IMR-90 (cell line): ENCODE results near the gene S100A6. TPM values are rescaled to one million over a fixed set of nuclear protein-coding genes. Genes with fewer than 3 reads are reported as not detected.

Experiments used
- ATAC-seq: fragments of 200-7000 bp; cut with Tn5 transposase; 2 replicates; pipeline ENCODE4 v1.9.1; 2020; ENCODE audit warnings: low read depth, mild to moderate bottlenecking, moderate library complexity
- BruUV-seq: library from RNA; stranded (reverse); fragments of 400-500 nt; replicated peaks from 2 replicates; lab custom pipeline; 2021; lab: Mats Ljungman, UMichigan
- CTCF ChIA-PET: fragments of 300-600 bp; formaldehyde crosslinking; extraction: SDS; loops from one replicate; lab custom pipeline; 2021; ENCODE audit warnings: antibody characterized with exemption; lab: Yijun Ruan, JAX
- POLR2A ChIA-PET: fragments of 300-600 bp; sonication (Branson Sonifier 250); formaldehyde crosslinking; loops from one replicate; lab custom pipeline; 2022; ENCODE audit warnings: antibody characterized with exemption; ENCODE audit not compliant: unreplicated experiment; lab: Charles Lee
- DNase-seq: peaks from one replicate; pipeline ENCODE4 v3.0.0; 2013
- H2AFZ ChIP-seq: replicated peaks from 2 replicates; pipeline ENCODE3; 2013; ENCODE audit warnings: low read length, mild to moderate bottlenecking; ENCODE audit not compliant: poor library complexity
- H2AK5ac ChIP-seq: 2 replicates; pipeline ENCODE4 v1.6.1; 2013; ENCODE audit warnings: low read depth, low read length, inconsistent platforms
- H2AK9ac ChIP-seq: replicated peaks from 2 replicates; pipeline ENCODE3; 2013; ENCODE audit warnings: mild to moderate bottlenecking, low read depth, low read length, moderate library complexity; ENCODE audit not compliant: poor library complexity
- H2BK120ac ChIP-seq: 2 replicates; pipeline ENCODE4 v1.6.1; 2013; ENCODE audit warnings: low read depth, low read length, inconsistent platforms
- H2BK15ac ChIP-seq: 3 replicates; pipeline ENCODE4 v1.6.1; 2013; ENCODE audit warnings: low read depth, low read length, inconsistent platforms
- H2BK20ac ChIP-seq: 2 replicates; pipeline ENCODE4 v1.6.1; 2013; ENCODE audit warnings: low read depth, mild to moderate bottlenecking, inconsistent platforms, low read length, moderate library complexity
- H2BK5ac ChIP-seq: 2 replicates; pipeline ENCODE4 v1.6.1; 2013; ENCODE audit warnings: mild to moderate bottlenecking, low read depth, low read length, inconsistent platforms; ENCODE audit not compliant: poor library complexity, severe bottlenecking
- H3K14ac ChIP-seq: replicated peaks from 2 replicates; pipeline ENCODE4 v1.6.1; 2013; ENCODE audit warnings: low read depth, low read length, inconsistent platforms
- H3K18ac ChIP-seq: 2 replicates; pipeline ENCODE4 v1.6.1; 2013; ENCODE audit warnings: low read depth, low read length, control low read depth
- H3K23ac ChIP-seq: 2 replicates; pipeline ENCODE4 v1.6.1; 2013; ENCODE audit warnings: low read depth, low read length, inconsistent platforms
- H3K27ac ChIP-seq: 2 replicates; pipeline ENCODE4 v1.5.1; 2013; ENCODE audit warnings: mild to moderate bottlenecking, control low read depth, low read length; ENCODE audit not compliant: insufficient read depth
- H3K27me3 ChIP-seq: 2 replicates; pipeline ENCODE4 v1.6.1; 2013; ENCODE audit warnings: low read length; ENCODE audit not compliant: control insufficient read depth, insufficient read depth
- H3K36me3 ChIP-seq: 2 replicates; pipeline ENCODE4 v1.6.1; 2013; ENCODE audit warnings: low read length, mixed read lengths; ENCODE audit not compliant: control insufficient read depth, insufficient read depth
- H3K4ac ChIP-seq: 2 replicates; pipeline ENCODE4 v1.6.1; 2013; ENCODE audit warnings: low read depth, low read length, inconsistent platforms
- H3K4me1 ChIP-seq: 2 replicates; pipeline ENCODE4 v1.6.1; 2013; ENCODE audit warnings: low read length, mixed read lengths; ENCODE audit not compliant: control insufficient read depth, insufficient read depth
- H3K4me2 ChIP-seq: 2 replicates; pipeline ENCODE4 v1.6.1; 2013; ENCODE audit warnings: low read depth, mild to moderate bottlenecking, control low read depth, low read length, moderate library complexity
- H3K4me3 ChIP-seq: 2 replicates; pipeline ENCODE4 v1.5.1; 2013; ENCODE audit warnings: low read depth, mild to moderate bottlenecking, control low read depth, low read length, moderate library complexity; ENCODE audit not compliant: insufficient read depth
- H3K56ac ChIP-seq: 2 replicates; pipeline ENCODE4 v1.6.1; 2013; ENCODE audit warnings: low read length, inconsistent platforms; ENCODE audit not compliant: insufficient read depth; ENCODE audit errors: extremely low read depth
- H3K79me1 ChIP-seq, 2 experiments: 2 replicates each; pipeline ENCODE4 v1.6.1; 2013; ENCODE audit warnings: low read length in 2 of 2, inconsistent platforms in 1 of 2, low read depth in 1 of 2
- H3K9ac ChIP-seq: 2 replicates; pipeline ENCODE4 v1.6.1; 2013; ENCODE audit warnings: low read depth, low read length, control low read depth
- H3K9me1 ChIP-seq: 2 replicates; pipeline ENCODE4 v1.6.1; 2013; ENCODE audit warnings: low read length, inconsistent platforms; ENCODE audit not compliant: insufficient read depth
- H3K9me3 ChIP-seq: 2 replicates; pipeline ENCODE4 v1.6.1; 2013; ENCODE audit warnings: low read length; ENCODE audit not compliant: control insufficient read depth, insufficient read depth
- H4K20me1 ChIP-seq: 2 replicates; pipeline ENCODE4 v1.6.1; 2013; ENCODE audit warnings: low read length, inconsistent platforms; ENCODE audit not compliant: insufficient read depth
- H4K5ac ChIP-seq: 2 replicates; pipeline ENCODE4 v1.6.1; 2013; ENCODE audit warnings: mild to moderate bottlenecking, low read depth, low read length, control low read depth
- H4K8ac ChIP-seq, 2 experiments: 2 replicates each; pipeline ENCODE4 v1.6.1; 2013; ENCODE audit warnings: low read depth in 2 of 2, low read length in 2 of 2, control low read depth in 1 of 2, inconsistent platforms in 1 of 2
- H4K91ac ChIP-seq: 2 replicates; pipeline ENCODE4 v1.6.1; 2013; ENCODE audit warnings: low read depth, low read length, inconsistent platforms; ENCODE audit not compliant: insufficient read depth
- BHLHE40 ChIP-seq: fragments of 150-350 bp; IDR thresholded peaks from 2 replicates; pipeline ENCODE4 v1.6.1; 2016; ENCODE audit warnings: mild to moderate bottlenecking, low read depth, low read length
- CEBPB ChIP-seq: IDR thresholded peaks from 2 replicates; pipeline ENCODE4 v1.6.1; 2012; ENCODE audit warnings: low read depth, low read length, improper control_type of control experiment
- CHD1 ChIP-seq: IDR thresholded peaks from 2 replicates; pipeline ENCODE4 v1.6.1; 2012; ENCODE audit warnings: low read depth, low read length, improper control_type of control experiment
- FOS ChIP-seq: fragments of 150-350 bp; IDR thresholded peaks from 2 replicates; pipeline ENCODE4 v1.6.1; 2016; ENCODE audit warnings: low read depth, low read length
- MAFK ChIP-seq: IDR thresholded peaks from 2 replicates; pipeline ENCODE4 v1.6.1; 2012; ENCODE audit warnings: low read depth, low read length, improper control_type of control experiment
- MAZ ChIP-seq: IDR thresholded peaks from 2 replicates; pipeline ENCODE4 v1.6.1; 2012; ENCODE audit warnings: low read depth, mild to moderate bottlenecking, low read length, improper control_type of control experiment, moderate library complexity, borderline replicate concordance
- MXI1 ChIP-seq: IDR thresholded peaks from 2 replicates; pipeline ENCODE4 v1.6.1; 2012; ENCODE audit warnings: low read depth, mild to moderate bottlenecking, low read length, moderate library complexity, borderline replicate concordance
- NFE2L2 ChIP-seq: fragments of 150-350 bp; IDR thresholded peaks from 2 replicates; pipeline ENCODE4 v1.6.1; 2016; ENCODE audit warnings: low read depth, mild to moderate bottlenecking, low read length
- POLR2A ChIP-seq: IDR thresholded peaks from 2 replicates; pipeline ENCODE4 v1.6.1; 2012; ENCODE audit warnings: mild to moderate bottlenecking, low read depth, low read length
- RAD21 ChIP-seq: IDR thresholded peaks from 2 replicates; pipeline ENCODE4 v1.6.1; 2012; ENCODE audit warnings: low read length, improper control_type of control experiment
- RCOR1 ChIP-seq: IDR thresholded peaks from 2 replicates; pipeline ENCODE4 v1.6.1; 2012; ENCODE audit warnings: mild to moderate bottlenecking, low read length, improper control_type of control experiment; ENCODE audit not compliant: insufficient replicate concordance
- RFX5 ChIP-seq: IDR thresholded peaks from 2 replicates; pipeline ENCODE4 v1.8.0; 2012; ENCODE audit warnings: low read depth, mild to moderate bottlenecking, low read length, moderate library complexity
- SMC3 ChIP-seq: fragments of 150-350 bp; IDR thresholded peaks from 2 replicates; pipeline ENCODE4 v1.6.1; 2016; ENCODE audit warnings: low read depth, mild to moderate bottlenecking, antibody characterized with exemption, low read length, moderate library complexity
- WGBS, 2 experiments: methylation state at CpG; one replicate each; pipeline versions ENCODE4 v1.1.5 to v1.1.7; 2013; ENCODE audit warnings: missing lambda C conversion rate in 2 of 2; ENCODE audit not compliant: insufficient read length in 1 of 2; ENCODE audit errors: extremely low coverage in 2 of 2; 5-methylcytosine and 5-hydroxymethylcytosine counted together
- dilution Hi-C: fragments of 300-500 bp; cut with HindIII; formaldehyde crosslinking; loops from one replicate; pipeline ENCODE4 v1.14.3; 2018; ENCODE audit warnings: low sequenced_read_pairs; ENCODE audit not compliant: unreplicated experiment
- in situ Hi-C: fragments of 300-500 bp; cut with MboI; formaldehyde crosslinking; loops from 3 replicates; pipeline ENCODE4 v1.14.3; 2019; ENCODE audit warnings: low sequenced_read_pairs, inconsistent platforms, mixed read lengths
- intact Hi-C: fragments of 100-400 bp; cut with micrococcal nuclease; formaldehyde crosslinking; loops from 2 replicates; pipeline ENCODE4 v1.10.0; 2022
- polyA plus RNA-seq, 3 experiments: library from polyadenylated mRNA; depleted of rRNA; stranded (reverse); fragments of >200 nt; gene quantifications; 2 replicates each; pipeline ENCODE4 v1.2.3, GENCODE V29; 2012; ENCODE audit warnings: low replicate concordance in 1 of 3
- total RNA-seq: library from RNA; depleted of rRNA; stranded (reverse); fragments of >200 nt; gene quantifications from 2 replicates; pipeline ENCODE4 v1.2.3, GENCODE V29; 2012
- TF ChIP-seq, protein P1 (sequence below): fragments of 150-350 bp; IDR thresholded peaks from 2 replicates; pipeline ENCODE4 v1.6.1; 2017; ENCODE audit warnings: mild to moderate bottlenecking, antibody characterized with exemption, low read length, low read depth
- TF ChIP-seq, protein P2 (sequence below): conservative IDR thresholded peaks from 2 replicates; pipeline ENCODE4 v1.5.1; 2012; ENCODE audit warnings: mild to moderate bottlenecking, low read depth, low read length, improper control_type of control experiment
- TF ChIP-seq, protein P3 (sequence below): fragments of 150-350 bp; IDR thresholded peaks from 2 replicates; pipeline ENCODE4 v1.6.1; 2016; ENCODE audit warnings: low read depth, mild to moderate bottlenecking, low read length, moderate library complexity, borderline replicate concordance

S100A6 gene
- total and polyA plus RNA-seq, 2 of the 4 experiments (the other 2 are of a cell fraction): 373 to 1,755 TPM

DNA sequence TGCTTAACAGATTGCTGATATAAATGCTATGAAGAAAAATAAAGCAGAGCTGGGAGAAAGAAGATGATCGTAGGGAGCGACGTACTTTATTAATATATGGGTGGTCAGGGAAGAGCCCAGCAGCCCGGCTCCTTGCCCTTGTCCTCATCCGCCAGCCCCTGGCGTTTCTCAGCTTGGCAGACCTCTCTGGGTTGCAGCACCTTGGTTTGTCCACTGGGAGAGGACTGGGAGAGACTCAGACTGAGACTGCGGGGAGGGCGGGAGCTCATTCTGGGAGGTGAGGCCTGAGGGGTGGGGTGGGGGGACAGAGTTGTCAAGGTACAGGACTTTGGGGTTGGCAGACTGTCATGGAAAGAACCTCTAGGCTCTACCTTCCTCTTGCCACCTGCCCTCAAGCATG lies 16.5 kb upstream of the S100A6 start:
- no peak overlapping the region for H3K4me3 ChIP-seq
- ATAC-seq (no peak), DNase-seq (no peak)
- no peaks in the 10 kb centered on the region for H3K27me3 ChIP-seq
- dilution Hi-C loops: no loop called here
- peaks cover 52% of the 10 kb centered on the region for H3K9me1 ChIP-seq
- peak overlapping the region; percentile 43 for H2AK9ac ChIP-seq
- intact Hi-C loops: no loop called here
- H4K5ac ChIP-seq: no peak overlapping the region
- H4K20me1 ChIP-seq: no peaks in the 10 kb centered on the region
- WGBS, 2 experiments: no CpG with 5 or more reads among the region's 8 CpGs
- no peak for TF ChIP-seq NFE2L2
- TF ChIP-seq RFX5: no peak
- TF ChIP-seq POLR2A: no peak
- no peak for TF ChIP-seq SMC3
- TF ChIP-seq MAZ: no peak
- TF ChIP-seq, protein P1, sequence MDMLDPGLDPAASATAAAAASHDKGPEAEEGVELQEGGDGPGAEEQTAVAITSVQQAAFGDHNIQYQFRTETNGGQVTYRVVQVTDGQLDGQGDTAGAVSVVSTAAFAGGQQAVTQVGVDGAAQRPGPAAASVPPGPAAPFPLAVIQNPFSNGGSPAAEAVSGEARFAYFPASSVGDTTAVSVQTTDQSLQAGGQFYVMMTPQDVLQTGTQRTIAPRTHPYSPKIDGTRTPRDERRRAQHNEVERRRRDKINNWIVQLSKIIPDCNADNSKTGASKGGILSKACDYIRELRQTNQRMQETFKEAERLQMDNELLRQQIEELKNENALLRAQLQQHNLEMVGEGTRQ: no peak
- TF ChIP-seq, protein P2, sequence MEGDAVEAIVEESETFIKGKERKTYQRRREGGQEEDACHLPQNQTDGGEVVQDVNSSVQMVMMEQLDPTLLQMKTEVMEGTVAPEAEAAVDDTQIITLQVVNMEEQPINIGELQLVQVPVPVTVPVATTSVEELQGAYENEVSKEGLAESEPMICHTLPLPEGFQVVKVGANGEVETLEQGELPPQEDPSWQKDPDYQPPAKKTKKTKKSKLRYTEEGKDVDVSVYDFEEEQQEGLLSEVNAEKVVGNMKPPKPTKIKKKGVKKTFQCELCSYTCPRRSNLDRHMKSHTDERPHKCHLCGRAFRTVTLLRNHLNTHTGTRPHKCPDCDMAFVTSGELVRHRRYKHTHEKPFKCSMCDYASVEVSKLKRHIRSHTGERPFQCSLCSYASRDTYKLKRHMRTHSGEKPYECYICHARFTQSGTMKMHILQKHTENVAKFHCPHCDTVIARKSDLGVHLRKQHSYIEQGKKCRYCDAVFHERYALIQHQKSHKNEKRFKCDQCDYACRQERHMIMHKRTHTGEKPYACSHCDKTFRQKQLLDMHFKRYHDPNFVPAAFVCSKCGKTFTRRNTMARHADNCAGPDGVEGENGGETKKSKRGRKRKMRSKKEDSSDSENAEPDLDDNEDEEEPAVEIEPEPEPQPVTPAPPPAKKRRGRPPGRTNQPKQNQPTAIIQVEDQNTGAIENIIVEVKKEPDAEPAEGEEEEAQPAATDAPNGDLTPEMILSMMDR: no peak
- no peak for TF ChIP-seq RAD21
- TF ChIP-seq CEBPB: no peak
- no peak for TF ChIP-seq FOS
- no peak for TF ChIP-seq RCOR1
- no peak for TF ChIP-seq MAFK
- TF ChIP-seq, protein P3, sequence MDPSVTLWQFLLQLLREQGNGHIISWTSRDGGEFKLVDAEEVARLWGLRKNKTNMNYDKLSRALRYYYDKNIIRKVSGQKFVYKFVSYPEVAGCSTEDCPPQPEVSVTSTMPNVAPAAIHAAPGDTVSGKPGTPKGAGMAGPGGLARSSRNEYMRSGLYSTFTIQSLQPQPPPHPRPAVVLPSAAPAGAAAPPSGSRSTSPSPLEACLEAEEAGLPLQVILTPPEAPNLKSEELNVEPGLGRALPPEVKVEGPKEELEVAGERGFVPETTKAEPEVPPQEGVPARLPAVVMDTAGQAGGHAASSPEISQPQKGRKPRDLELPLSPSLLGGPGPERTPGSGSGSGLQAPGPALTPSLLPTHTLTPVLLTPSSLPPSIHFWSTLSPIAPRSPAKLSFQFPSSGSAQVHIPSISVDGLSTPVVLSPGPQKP: no peak
- no peak for TF ChIP-seq MXI1
- TF ChIP-seq BHLHE40: no peak
- no peak for TF ChIP-seq CHD1
- H3K9ac ChIP-seq: no peak overlapping the region
- H2BK15ac ChIP-seq: peak overlapping the region; percentile 94; the same call in 2 of the 3 replicates
- in situ Hi-C loops: no loop called here
- BruUV-seq: no TSS peak
- peaks cover 0 to 20% of the 10 kb centered on the region in 2 experiments; a peak in 3 of 4 replicates for H3K79me1 ChIP-seq
- H3K4ac ChIP-seq: peak overlapping the region; percentile 73
- no peak overlapping the region for H3K27ac ChIP-seq
- H2BK5ac ChIP-seq: peak overlapping the region; percentile 61
- CTCF ChIA-PET: interaction anchor here (1.0 kb wide), 1 partner anchor 12 kb away, joined by 3 read pairs; the partner anchor contains the start of gene S100A5
- no peak overlapping the region for H3K4me2 ChIP-seq
- no peak overlapping the region for H3K23ac ChIP-seq
- no peaks in the 10 kb centered on the region for H3K9me3 ChIP-seq
- H3K36me3 ChIP-seq: no peaks in the 10 kb centered on the region
- peaks cover 32% of the 10 kb centered on the region for H3K4me1 ChIP-seq
- H2AK5ac ChIP-seq: 0 out of 2 replicates have a peak overlapping the region, but pooled peaks have one; percentile 64
- H2BK120ac ChIP-seq: peak overlapping the region; percentile 71
- peak overlapping the region in 1 of 2 experiments; percentile 83; a peak in 2 of 4 replicates for H4K8ac ChIP-seq
- H3K18ac ChIP-seq: no peak overlapping the region
- peak overlapping the region; percentile 53 for H4K91ac ChIP-seq
- POLR2A ChIA-PET: no interaction called here
- H3K56ac ChIP-seq: no peak overlapping the region
- peak overlapping the region; percentile 74; the same call in 1 of the 2 replicates for H2BK20ac ChIP-seq
- no peak overlapping the region; the same call in 1 of the 2 replicates for H3K14ac ChIP-seq
- peak overlapping the region; percentile 47 for H2AFZ ChIP-seq
